Muscle of arm (tissue), 12 donors: ENCODE measurements around the gene FGF11. TPM values are rescaled to one million over a fixed set of nuclear protein-coding genes. Genes with fewer than 3 reads are reported as not detected.
"Not testable (repeated sequence)": the region's sequence is repeated elsewhere in the genome, so short reads cannot be mapped to it uniquely, and the experiment has no call there.

Experiments
- DNase-seq: peaks from one replicate; pipeline ENCODE4 v3.0.0-alpha.2; 2013
- polyA plus RNA-seq, 12 donors: library from polyadenylated mRNA; unstranded; fragments of 120-200 nt; gene quantifications; one replicate each; pipeline ENCODE4 v1.2.1, GENCODE V29; 2013; ENCODE audit not compliant: insufficient read length in 12 of 12

Gene FGF11
- polyA plus RNA-seq, 12 donors, result 0.97 to 15.9 (median 2.4) TPM; not detected in 1

- DNase-seq, result no peak
These were observed 39.2 kb downstream of the FGF11 start for GRCh38 chr17:7478276-7479212.

- DNase-seq, result no peak
These were observed 40.1 kb downstream of the FGF11 start, which contains the start of gene ZBTB4 for GRCh38 chr17:7479213-7480088. ZBTB4 (minus strand) TSS chr17:7479631; CDS start chr17:7466801, 12,830 bp downstream.

DNA sequence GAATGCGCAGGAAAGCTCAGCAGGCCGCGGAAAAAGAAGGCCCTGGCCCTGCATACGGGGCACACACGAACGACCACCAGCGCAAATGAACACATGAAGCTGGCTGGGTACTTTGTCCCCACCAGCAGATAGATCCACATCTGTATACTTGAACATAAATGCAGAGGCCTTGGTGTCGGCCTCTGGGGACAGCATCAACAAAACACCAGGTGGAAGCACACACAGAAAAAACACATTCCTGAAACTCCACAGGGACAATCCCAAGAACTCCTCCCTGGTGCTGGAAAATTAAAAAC, 40.7 kb downstream of the FGF11 start:
- DNase-seq, result no peak

GRCh38 chr17:7481275-7481674, 42.0 kb downstream of the FGF11 start, which contains the start of gene SLC35G6:
SLC35G6 (plus strand) TSS chr17:7481446; CDS start chr17:7481517, 71 bp downstream.
- not testable (repeated sequence) for DNase-seq

DNA sequence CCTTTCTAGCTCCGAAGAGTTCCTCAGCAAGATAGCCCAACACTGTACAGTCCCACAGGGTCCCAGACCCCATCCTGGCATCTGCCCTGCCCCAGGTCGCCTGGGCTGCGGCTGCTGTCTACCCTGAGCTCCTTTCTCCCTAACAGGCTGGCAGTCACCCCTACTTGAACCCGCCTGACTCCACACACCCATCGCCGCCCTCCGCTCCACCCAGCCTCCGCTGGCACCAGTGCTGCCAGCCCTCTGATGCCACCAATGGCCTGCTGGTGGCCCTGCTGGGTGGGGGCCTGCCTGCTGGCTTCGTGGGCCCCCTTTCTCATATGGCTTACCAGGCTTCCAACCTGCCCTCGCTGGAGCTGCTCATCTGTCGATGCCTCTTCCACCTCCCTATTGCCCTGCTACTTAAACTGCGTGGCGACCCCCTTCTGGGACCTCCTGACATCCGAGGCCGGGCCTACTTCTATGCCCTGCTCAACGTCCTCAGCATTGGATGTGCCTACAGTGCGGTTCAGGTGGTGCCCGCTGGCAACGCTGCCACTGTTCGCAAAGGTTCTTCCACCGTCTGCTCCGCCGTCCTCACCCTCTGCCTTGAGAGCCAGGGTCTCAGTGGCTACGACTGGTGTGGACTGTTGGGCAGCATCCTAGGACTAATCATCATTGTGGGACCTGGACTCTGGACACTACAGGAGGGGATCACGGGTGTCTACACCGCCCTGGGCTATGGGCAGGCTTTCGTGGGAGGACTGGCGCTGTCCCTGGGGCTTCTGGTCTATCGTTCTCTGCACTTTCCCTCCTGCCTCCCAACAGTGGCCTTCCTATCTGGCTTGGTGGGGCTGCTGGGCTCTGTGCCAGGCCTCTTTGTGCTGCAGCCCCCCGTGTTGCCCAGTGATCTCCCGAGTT, 42.8 kb downstream of the FGF11 start:
- DNase-seq, result not testable (repeated sequence)

GRCh38 chr17:7482742-7483088, 43.4 kb downstream of the FGF11 start:
- not testable (repeated sequence) for DNase-seq

DNA sequence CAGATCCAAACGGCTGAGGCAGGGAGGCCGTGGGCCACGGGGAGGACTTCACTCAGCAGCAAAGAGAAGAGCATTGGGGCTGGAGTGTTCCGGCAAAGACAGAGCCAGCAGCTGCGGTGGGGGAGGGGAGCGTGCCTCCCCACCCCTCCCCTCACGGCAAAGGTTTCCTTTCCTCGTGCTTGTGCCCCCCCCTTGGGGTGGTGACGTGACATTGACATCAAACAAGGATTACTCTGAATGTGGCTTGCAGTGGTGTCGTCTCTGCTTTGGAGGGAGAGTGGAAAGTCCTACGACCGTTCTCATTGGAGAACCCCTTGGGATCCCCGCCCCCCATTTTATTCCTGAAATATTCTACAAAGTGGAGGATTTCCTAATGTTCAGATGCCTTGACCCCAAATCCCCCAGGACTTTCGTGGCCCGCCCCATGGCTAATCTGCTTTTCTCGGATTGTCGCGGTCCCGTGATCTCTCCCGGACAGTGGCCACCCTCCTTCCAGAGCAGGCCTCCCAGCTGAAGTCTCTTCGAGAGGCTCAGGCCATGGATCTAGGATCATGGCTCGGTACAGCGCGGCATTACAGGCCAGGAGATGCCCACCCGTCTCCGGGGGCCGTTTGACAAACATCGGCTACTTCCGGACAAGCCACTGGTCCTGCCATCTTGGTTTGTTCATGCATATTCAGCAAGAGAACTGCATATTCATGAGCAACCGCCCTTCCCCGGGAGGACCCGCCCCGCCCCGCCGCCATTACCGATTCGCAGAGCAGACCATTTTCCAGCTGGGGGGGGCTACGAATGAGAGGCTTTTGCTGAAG, 44.1 kb downstream of the FGF11 start:
- DNase-seq, result peak; percentile 91

DNA sequence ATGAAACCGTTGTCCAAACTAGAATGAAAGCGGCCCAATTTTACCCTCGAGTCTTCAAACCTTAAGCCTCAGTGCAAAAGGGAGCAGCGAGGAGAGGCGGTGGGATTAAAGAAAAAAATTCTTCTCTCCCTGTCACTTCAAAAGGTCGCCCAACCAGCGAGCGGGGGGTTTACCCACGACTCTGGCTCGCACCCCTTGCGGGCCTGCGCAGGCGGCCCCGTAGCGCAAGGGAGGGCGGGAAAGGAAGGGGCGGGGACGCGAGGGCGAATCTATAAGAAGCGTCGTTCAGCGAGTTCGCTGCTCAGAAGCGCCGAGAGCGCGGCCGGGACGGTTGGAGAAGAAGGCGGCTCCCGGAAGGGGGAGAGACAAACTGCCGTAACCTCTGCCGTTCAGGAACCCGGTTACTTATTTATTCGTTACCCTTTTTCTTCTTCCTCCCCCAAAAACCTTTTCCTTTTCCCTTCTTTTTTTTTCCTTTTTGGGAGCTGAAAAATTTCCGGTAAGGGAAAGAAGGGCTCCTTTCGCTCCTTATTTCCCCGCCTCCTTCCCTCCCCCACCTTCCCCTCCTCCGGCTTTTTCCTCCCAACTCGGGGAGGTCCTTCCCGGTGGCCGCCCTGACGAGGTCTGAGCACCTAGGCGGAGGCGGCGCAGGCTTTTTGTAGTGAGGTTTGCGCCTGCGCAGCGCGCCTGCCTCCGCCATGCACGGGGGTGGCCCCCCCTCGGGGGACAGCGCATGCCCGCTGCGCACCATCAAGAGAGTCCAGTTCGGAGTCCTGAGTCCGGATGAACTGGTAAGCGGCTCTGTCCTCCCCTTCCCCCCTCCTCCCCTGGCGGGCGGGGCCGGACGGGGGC, 45.0 kb downstream of the FGF11 start, which contains the start of gene POLR2A:
Gene POLR2A, plus strand, starts transcription at position 300 of the 852 bp plus-strand sequence.
- DNase-seq, result peak; percentile 99

GRCh38 chr17:7484919-7485377, 45.6 kb downstream of the FGF11 start:
- no peak for DNase-seq

GRCh38 chr17:7486181-7486580, 46.9 kb downstream of the FGF11 start:
- no peak for DNase-seq

DNA sequence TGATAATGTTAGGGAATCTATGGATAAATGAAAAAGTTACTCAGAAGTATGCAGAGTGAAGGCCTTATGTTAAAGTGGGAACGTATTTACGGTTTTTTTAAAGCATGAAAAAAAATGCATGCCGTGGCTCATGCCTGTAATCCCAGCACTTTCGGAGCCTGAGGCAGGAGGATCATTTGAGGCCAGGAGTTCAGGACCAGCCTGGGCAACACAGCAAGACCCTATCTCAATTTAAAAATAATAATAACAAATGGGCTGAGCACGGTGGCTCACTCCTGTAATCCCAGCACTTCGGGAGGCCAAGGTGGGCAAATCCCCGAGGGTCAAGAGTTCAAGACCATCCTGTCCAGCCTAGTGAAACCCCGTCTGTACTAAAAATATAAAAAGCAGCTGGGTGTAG, 50.8 kb downstream of the FGF11 start:
- DNase-seq, result no peak

DNA sequence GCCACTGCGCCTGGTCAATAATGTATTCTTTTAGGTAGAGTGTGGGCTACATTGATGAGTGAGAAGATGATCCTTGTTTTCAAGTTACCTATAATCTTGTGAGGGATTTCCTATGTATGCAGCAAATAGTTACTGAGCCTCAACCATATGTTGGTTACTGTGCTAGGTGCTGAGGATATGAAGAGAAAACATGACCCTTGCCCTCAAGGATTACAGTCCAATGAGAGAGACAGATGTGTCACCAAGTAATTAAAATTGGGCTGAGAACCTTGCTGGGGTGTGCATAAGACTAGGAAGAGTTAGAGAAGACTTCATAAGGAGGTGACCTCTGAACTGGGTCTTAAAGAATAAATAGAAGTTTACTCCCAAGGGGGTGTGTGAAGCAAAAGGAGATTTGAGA, 52.3 kb downstream of the FGF11 start:
- no peak for DNase-seq

DNA sequence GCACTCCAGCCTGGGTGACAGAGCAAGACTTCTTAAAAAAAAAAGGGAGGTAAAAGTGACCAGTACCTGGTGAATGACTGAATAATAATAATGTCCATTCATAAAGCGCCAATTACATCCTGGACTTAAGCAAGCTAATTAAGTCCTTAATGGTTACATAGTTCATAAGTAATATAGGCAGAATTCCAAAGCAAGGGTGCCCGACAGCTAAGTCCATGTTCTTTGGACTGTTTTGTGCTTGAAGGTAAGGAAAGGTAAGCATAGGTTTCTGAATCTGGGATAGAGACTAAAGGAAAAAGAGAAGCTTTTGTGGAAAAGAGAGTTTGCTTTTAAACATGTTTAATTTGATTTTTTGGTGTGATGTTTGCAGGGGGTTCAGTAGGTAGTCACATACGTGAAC, 54.6 kb downstream of the FGF11 start:
- no peak for DNase-seq

Other genes with a start within 250 kb of the FGF11 start
- 10 to 100 TPM in 11 of 12 donors, not detected in 1; 14.8 to 47.6 (median 19.5) TPM for gene DLG4, start 219.7 kb upstream of the FGF11 start, polyA plus RNA-seq
- 100 to 1,000 TPM in 11 of 12 donors, not detected in 1; 217 to 359 (median 236) TPM for gene ACADVL, start 219.6 kb upstream of the FGF11 start, polyA plus RNA-seq
- 10 to 100 TPM in 11 of 12 donors, not detected in 1; 26.7 to 49.0 (median 33.7) TPM for gene DVL2, start 205.0 kb upstream of the FGF11 start, polyA plus RNA-seq
- 10 to 100 TPM in 11 of 12 donors, not detected in 1; 22.6 to 56.9 (median 33.3) TPM for gene PHF23, start 200.1 kb upstream of the FGF11 start, polyA plus RNA-seq
- 100 to 1,000 TPM in 11 of 12 donors, not detected in 1; 201 to 913 (median 299) TPM for gene GABARAP, start 197.1 kb upstream of the FGF11 start, polyA plus RNA-seq
- gene CTDNEP1, start 187.8 kb upstream of the FGF11 start, polyA plus RNA-seq, result 100 to 1,000 TPM in 11 of 12 donors, not detected in 1; 152 to 205 (median 181) TPM
- 10 to 100 TPM in 11 of 12 donors, not detected in 1; 32.1 to 70.1 (median 38.0) TPM for gene ELP5, start 187.3 kb upstream of the FGF11 start, polyA plus RNA-seq
- gene CLDN7, start 177.0 kb upstream of the FGF11 start, polyA plus RNA-seq, result 10 to 100 TPM in 1 of 12 donors, 1 to 10 TPM in 7, under 1 TPM in 3, not detected in 1; 0.32 to 39.4 (median 1.1) TPM
- gene SLC2A4, start 157.8 kb upstream of the FGF11 start, polyA plus RNA-seq, result 10 to 100 TPM in 10 of 12 donors, 1 to 10 TPM in 1, not detected in 1; 6.9 to 49.0 (median 19.5) TPM
- gene YBX2, start 144.9 kb upstream of the FGF11 start, polyA plus RNA-seq, result 1 to 10 TPM in 9 of 12 donors, under 1 TPM in 2, not detected in 1; 0.41 to 6.7 (median 2.3) TPM
- gene EIF5A, start 131.9 kb upstream of the FGF11 start, polyA plus RNA-seq, result 100 to 1,000 TPM; 199 to 437 (median 272) TPM
- gene GPS2, start 124.2 kb upstream of the FGF11 start, polyA plus RNA-seq, result 100 to 1,000 TPM in 1 of 12 donors, 10 to 100 TPM in 10, not detected in 1; 56.0 to 125 (median 60.5) TPM
- 10 to 100 TPM in 11 of 12 donors, not detected in 1; 12.7 to 24.9 (median 17.4) TPM for gene NEURL4, start 110.2 kb upstream of the FGF11 start, polyA plus RNA-seq
- gene ACAP1, start 103.0 kb upstream of the FGF11 start, polyA plus RNA-seq, result 10 to 100 TPM in 3 of 12 donors, 1 to 10 TPM in 8, not detected in 1; 2.8 to 17.4 (median 8.1) TPM
- gene KCTD11, start 87.3 kb upstream of the FGF11 start, polyA plus RNA-seq, result 1 to 10 TPM in 11 of 12 donors, not detected in 1; 5.0 to 9.0 (median 6.6) TPM
- gene TMEM95, start 84.4 kb upstream of the FGF11 start, polyA plus RNA-seq, result not detected
- gene TNK1, start 58.4 kb upstream of the FGF11 start, polyA plus RNA-seq, result 1 to 10 TPM in 2 of 12 donors, under 1 TPM in 8, not detected in 2; 0.15 to 3.8 (median 0.47) TPM
- gene PLSCR3, start 45.0 kb upstream of the FGF11 start, polyA plus RNA-seq, result 10 to 100 TPM in 11 of 12 donors, not detected in 1; 19.8 to 52.1 (median 23.2) TPM
- gene TMEM256, start 35.4 kb upstream of the FGF11 start, polyA plus RNA-seq, result 10 to 100 TPM in 11 of 12 donors, not detected in 1; 45.1 to 67.7 (median 49.8) TPM
- gene NLGN2, start 31.7 kb upstream of the FGF11 start, polyA plus RNA-seq, result 10 to 100 TPM in 11 of 12 donors, not detected in 1; 17.0 to 37.6 (median 24.5) TPM
- not detected for gene SPEM1, start 19.2 kb upstream of the FGF11 start, polyA plus RNA-seq
- gene SPEM2, start 13.9 kb upstream of the FGF11 start, polyA plus RNA-seq, result not detected
- not detected for gene SPEM3, start 10.7 kb upstream of the FGF11 start, polyA plus RNA-seq
- gene TMEM102, start 4.1 kb upstream of the FGF11 start, polyA plus RNA-seq, result 1 to 10 TPM in 3 of 12 donors, under 1 TPM in 7, not detected in 2; 0.62 to 2.2 (median 0.86) TPM
- 10 to 100 TPM in 11 of 12 donors, not detected in 1; 35.1 to 91.7 (median 79.7) TPM for gene CHRNB1, start 5.5 kb downstream of the FGF11 start, polyA plus RNA-seq
- gene ZBTB4, start 40.1 kb downstream of the FGF11 start, polyA plus RNA-seq, result 10 to 100 TPM in 11 of 12 donors, not detected in 1; 20.6 to 54.7 (median 24.4) TPM
- under 1 TPM in 9 of 12 donors, not detected in 3; 0.08 to 0.65 (median 0.29) TPM for gene SLC35G6, start 41.9 kb downstream of the FGF11 start, polyA plus RNA-seq
- 100 to 1,000 TPM in 2 of 12 donors, 10 to 100 TPM in 10; 42.7 to 443 (median 60.3) TPM for gene POLR2A, start 44.9 kb downstream of the FGF11 start, polyA plus RNA-seq
- gene TNFSF12, start 109.5 kb downstream of the FGF11 start, polyA plus RNA-seq, result 10 to 100 TPM in 11 of 12 donors, not detected in 1; 18.6 to 34.0 (median 24.7) TPM
- gene TNFSF13, start 119.2 kb downstream of the FGF11 start, polyA plus RNA-seq, result 10 to 100 TPM in 1 of 12 donors, 1 to 10 TPM in 10, not detected in 1; 2.8 to 21.1 (median 4.4) TPM
- 10 to 100 TPM in 11 of 12 donors, not detected in 1; 30.8 to 61.1 (median 43.5) TPM for gene SENP3, start 122.4 kb downstream of the FGF11 start, polyA plus RNA-seq
- gene CD68, start 140.1 kb downstream of the FGF11 start, polyA plus RNA-seq, result 100 to 1,000 TPM in 1 of 12 donors, 10 to 100 TPM in 10, not detected in 1; 16.8 to 222 (median 25.6) TPM
- gene MPDU1, start 144.3 kb downstream of the FGF11 start, polyA plus RNA-seq, result 10 to 100 TPM in 11 of 12 donors, not detected in 1; 26.7 to 60.9 (median 46.7) TPM
- 10 to 100 TPM in 1 of 12 donors, 1 to 10 TPM in 9, not detected in 2; 1.3 to 12.9 (median 1.8) TPM for gene SOX15, start 150.6 kb downstream of the FGF11 start, polyA plus RNA-seq
- 10 to 100 TPM in 11 of 12 donors, not detected in 1; 30.5 to 71.8 (median 37.0) TPM for gene FXR2, start 175.4 kb downstream of the FGF11 start, polyA plus RNA-seq
- 10 to 100 TPM in 11 of 12 donors, not detected in 1; 44.5 to 83.2 (median 68.8) TPM for gene SAT2, start 188.3 kb downstream of the FGF11 start, polyA plus RNA-seq
- gene SHBG, start 190.6 kb downstream of the FGF11 start, polyA plus RNA-seq, result 1 to 10 TPM in 7 of 12 donors, under 1 TPM in 3, not detected in 2; 0.60 to 2.1 (median 1.2) TPM
- 10 to 100 TPM in 11 of 12 donors, not detected in 1; 15.8 to 39.9 (median 26.1) TPM for gene ATP1B2, start 211.4 kb downstream of the FGF11 start, polyA plus RNA-seq
- 100 to 1,000 TPM in 1 of 12 donors, 10 to 100 TPM in 11; 32.5 to 874 (median 37.6) TPM for gene TP53, start 248.0 kb downstream of the FGF11 start, polyA plus RNA-seq
- gene WRAP53, start 249.0 kb downstream of the FGF11 start, polyA plus RNA-seq, result 1 to 10 TPM in 11 of 12 donors, not detected in 1; 5.1 to 9.9 (median 7.5) TPM